Vagina (tissue), 2 donors: ENCODE measurements around the gene S100A2. TPM values are rescaled to one million over a fixed set of nuclear protein-coding genes. Genes with fewer than 3 reads are reported as not detected.

ENCODE experiments used
- DNase-seq, 2 donors: peaks; one replicate each; pipeline ENCODE4 v3.0.0-alpha.2; 2017; ENCODE audit errors: extremely low spot score in 2 of 2
- H3K27ac ChIP-seq: fragments of 200-600 bp; sonication (generic); one replicate; pipeline ENCODE4 v1.5.1; 2019
- H3K27me3 ChIP-seq: fragments of 200-600 bp; sonication (generic); one replicate; pipeline ENCODE4 v1.5.1; 2019
- H3K36me3 ChIP-seq, 2 donors: fragments of 200-600 bp; sonication (generic); one replicate each; pipeline ENCODE4 v1.5.1; 2017 to 2019
- H3K4me1 ChIP-seq: fragments of 200-600 bp; sonication (generic); one replicate; pipeline ENCODE4 v1.5.1; 2019
- H3K4me3 ChIP-seq, 2 donors: fragments of 200-600 bp; sonication (generic); 1 replicate in 1 of 2; 2 replicates in 1 of 2; pipeline ENCODE4 v1.5.1; 2016 to 2019
- H3K9me3 ChIP-seq: fragments of 200-600 bp; sonication (generic); one replicate; pipeline ENCODE4 v1.5.1; 2019
- POLR2A ChIP-seq, 2 donors: fragments of 450-650 bp; IDR thresholded peaks; one replicate each; pipeline ENCODE4 v1.6.1; 2017; ENCODE audit warnings: antibody characterized with exemption in 2 of 2, mild to moderate bottlenecking in 2 of 2, moderate library complexity in 2 of 2
- POLR2AphosphoS5 ChIP-seq, 2 donors: sonication (generic); formaldehyde crosslinking; IDR thresholded peaks; one replicate each; pipeline ENCODE4 v1.9.0; 2017; ENCODE audit warnings: antibody characterized with exemption in 2 of 2, mild to moderate bottlenecking in 2 of 2, low read depth in 1 of 2; ENCODE audit not compliant: insufficient read depth in 1 of 2
- intact Hi-C: fragments of 100-400 bp; cut with DNase I; formaldehyde crosslinking; loops from one replicate; pipeline ENCODE4 v1.15.1; 2023
- total RNA-seq: library from RNA; depleted of rRNA; stranded (reverse); fragments of >200 nt; gene quantifications from one replicate; pipeline ENCODE4 v1.2.3, GENCODE V29; 2016
- TF ChIP-seq, protein P1 (sequence below), 3 experiments: fragments of 450-650 bp in 2 of 3; fragments of 200-600 bp in 1 of 3; sonication (generic) in 1 of 3; IDR thresholded peaks; one replicate each; pipeline ENCODE4 v1.5.1; 2017 to 2019; ENCODE audit warnings: antibody characterized with exemption in 3 of 3, mild to moderate bottlenecking in 2 of 3, moderate library complexity in 2 of 3

Gene S100A2
- total RNA-seq, 1 donor from 2014 or later = 470 TPM

GRCh38 chr1:153532769-153533599, 32.7 kb downstream of the S100A2 start:
- Histone ChIP-seq H3K27ac (peak overlapping the region; percentile 100), H3K36me3 (peaks cover 0 to 4% of the 10 kb centered on the region in 2 donors), H3K4me3 (peak overlapping the region; percentile 96 to 99), H3K4me1 (peaks cover 61% of the 10 kb centered on the region), H3K9me3 (no peaks in the 10 kb centered on the region), H3K27me3 (no peaks in the 10 kb centered on the region)
- peak in 1 of 2 donors; percentile 96 for DNase-seq
- TF ChIP-seq, protein P1, sequence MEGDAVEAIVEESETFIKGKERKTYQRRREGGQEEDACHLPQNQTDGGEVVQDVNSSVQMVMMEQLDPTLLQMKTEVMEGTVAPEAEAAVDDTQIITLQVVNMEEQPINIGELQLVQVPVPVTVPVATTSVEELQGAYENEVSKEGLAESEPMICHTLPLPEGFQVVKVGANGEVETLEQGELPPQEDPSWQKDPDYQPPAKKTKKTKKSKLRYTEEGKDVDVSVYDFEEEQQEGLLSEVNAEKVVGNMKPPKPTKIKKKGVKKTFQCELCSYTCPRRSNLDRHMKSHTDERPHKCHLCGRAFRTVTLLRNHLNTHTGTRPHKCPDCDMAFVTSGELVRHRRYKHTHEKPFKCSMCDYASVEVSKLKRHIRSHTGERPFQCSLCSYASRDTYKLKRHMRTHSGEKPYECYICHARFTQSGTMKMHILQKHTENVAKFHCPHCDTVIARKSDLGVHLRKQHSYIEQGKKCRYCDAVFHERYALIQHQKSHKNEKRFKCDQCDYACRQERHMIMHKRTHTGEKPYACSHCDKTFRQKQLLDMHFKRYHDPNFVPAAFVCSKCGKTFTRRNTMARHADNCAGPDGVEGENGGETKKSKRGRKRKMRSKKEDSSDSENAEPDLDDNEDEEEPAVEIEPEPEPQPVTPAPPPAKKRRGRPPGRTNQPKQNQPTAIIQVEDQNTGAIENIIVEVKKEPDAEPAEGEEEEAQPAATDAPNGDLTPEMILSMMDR (IDR thresholded peaks at IDR 0.05) = peak; percentile 85 to 96 (median 92)
- TF ChIP-seq POLR2A (IDR thresholded peaks at IDR 0.05) = peak in 1 of 2 donors; percentile 37
- TF ChIP-seq POLR2AphosphoS5 (IDR thresholded peaks at IDR 0.05; ENCODE audit: insufficient read depth in 1 of 2, low read depth in 1 of 2) = peak; percentile 71 to 83
- intact Hi-C loops = loop anchor here (1.0 to 5.0 kb wide), 2 partner anchors 35 to 94 kb away; partner anchors contain the start of genes S100A1 and S100A13

DNA sequence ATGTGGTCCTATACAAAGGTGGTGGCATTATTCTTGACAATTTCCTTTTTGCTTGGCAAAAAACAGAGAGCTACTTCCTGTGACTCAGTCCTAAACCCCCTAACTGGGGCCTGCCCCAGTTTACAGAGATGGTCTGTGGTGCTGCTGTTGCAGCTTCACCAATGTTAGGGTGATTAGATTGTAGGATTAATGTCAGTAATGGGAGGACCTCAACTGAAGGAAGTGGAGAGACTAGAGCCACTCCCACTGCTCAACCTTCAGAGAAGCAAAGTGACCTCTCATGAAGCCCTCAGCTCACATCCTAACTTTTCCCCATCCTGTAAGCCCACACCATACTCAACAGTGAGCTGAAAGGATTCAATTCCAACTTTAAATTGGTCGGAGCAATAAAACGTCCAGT, 33.5 kb downstream of the S100A2 start:
- no peak for TF ChIP-seq POLR2AphosphoS5 (IDR thresholded peaks at IDR 0.05; ENCODE audit: insufficient read depth in 1 of 2, low read depth in 1 of 2)
- no peak for TF ChIP-seq POLR2A (IDR thresholded peaks at IDR 0.05)
- TF ChIP-seq, protein P1 (IDR thresholded peaks at IDR 0.05) = no peak
- H3K36me3 ChIP-seq = peaks cover 0 to 4% of the 10 kb centered on the region in 2 donors
- peak overlapping the region; percentile 100 for H3K27ac ChIP-seq
- DNase-seq = no peak
- intact Hi-C loops = loop anchor here (5.0 kb wide), 1 partner anchor 95 kb away; the partner anchor contains the start of genes S100A1 and S100A13
- H3K9me3 ChIP-seq = no peaks in the 10 kb centered on the region
- peaks cover 61% of the 10 kb centered on the region for H3K4me1 ChIP-seq
- no peak overlapping the region for H3K4me3 ChIP-seq
- no peaks in the 10 kb centered on the region for H3K27me3 ChIP-seq

DNA sequence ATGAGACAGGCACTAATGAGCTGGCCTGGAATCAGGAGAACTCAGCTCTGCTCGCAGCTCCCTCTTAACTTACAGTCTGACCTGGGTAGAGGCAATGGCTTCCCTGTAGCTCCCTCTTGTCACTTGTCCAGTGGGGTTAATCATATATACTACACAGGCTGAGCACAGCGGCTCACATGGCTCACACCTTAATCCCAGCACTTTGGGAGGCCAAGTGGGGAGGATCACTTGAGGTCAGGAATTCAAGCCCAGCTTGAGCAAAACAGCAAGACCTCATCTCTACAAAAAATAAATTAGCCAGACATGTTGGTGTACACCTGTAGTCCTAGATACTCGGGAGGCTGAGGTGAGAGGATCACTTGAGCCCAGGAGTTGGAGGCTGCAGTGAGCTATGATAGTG, 34.0 kb downstream of the S100A2 start:
- Histone ChIP-seq H3K27ac (peak overlapping the region; percentile 100), H3K4me3 (no peak overlapping the region), H3K27me3 (no peaks in the 10 kb centered on the region), H3K36me3 (peaks cover 0 to 4% of the 10 kb centered on the region in 2 donors), H3K4me1 (peaks cover 58% of the 10 kb centered on the region), H3K9me3 (no peaks in the 10 kb centered on the region)
- intact Hi-C loops = loop anchor here (5.0 kb wide), 1 partner anchor 96 kb away; the partner anchor contains the start of genes S100A1 and S100A13
- DNase-seq = no peak
- no peak for TF ChIP-seq POLR2A (IDR thresholded peaks at IDR 0.05)

GRCh38 chr1:153527683-153528040, 38.0 kb downstream of the S100A2 start:
- TF ChIP-seq POLR2AphosphoS5 (IDR thresholded peaks at IDR 0.05; ENCODE audit: insufficient read depth in 1 of 2, low read depth in 1 of 2) = no peak
- TF ChIP-seq, protein P1 (IDR thresholded peaks at IDR 0.05) = no peak
- no peak for TF ChIP-seq POLR2A (IDR thresholded peaks at IDR 0.05)
- Histone ChIP-seq H3K27me3 (no peaks in the 10 kb centered on the region), H3K4me3 (no peak overlapping the region), H3K27ac (peak overlapping the region; percentile 66), H3K9me3 (no peaks in the 10 kb centered on the region), H3K36me3 (no peaks in the 10 kb centered on the region), H3K4me1 (peaks cover 41% of the 10 kb centered on the region)
- no peak for DNase-seq
- intact Hi-C loops = no loop called here

DNA sequence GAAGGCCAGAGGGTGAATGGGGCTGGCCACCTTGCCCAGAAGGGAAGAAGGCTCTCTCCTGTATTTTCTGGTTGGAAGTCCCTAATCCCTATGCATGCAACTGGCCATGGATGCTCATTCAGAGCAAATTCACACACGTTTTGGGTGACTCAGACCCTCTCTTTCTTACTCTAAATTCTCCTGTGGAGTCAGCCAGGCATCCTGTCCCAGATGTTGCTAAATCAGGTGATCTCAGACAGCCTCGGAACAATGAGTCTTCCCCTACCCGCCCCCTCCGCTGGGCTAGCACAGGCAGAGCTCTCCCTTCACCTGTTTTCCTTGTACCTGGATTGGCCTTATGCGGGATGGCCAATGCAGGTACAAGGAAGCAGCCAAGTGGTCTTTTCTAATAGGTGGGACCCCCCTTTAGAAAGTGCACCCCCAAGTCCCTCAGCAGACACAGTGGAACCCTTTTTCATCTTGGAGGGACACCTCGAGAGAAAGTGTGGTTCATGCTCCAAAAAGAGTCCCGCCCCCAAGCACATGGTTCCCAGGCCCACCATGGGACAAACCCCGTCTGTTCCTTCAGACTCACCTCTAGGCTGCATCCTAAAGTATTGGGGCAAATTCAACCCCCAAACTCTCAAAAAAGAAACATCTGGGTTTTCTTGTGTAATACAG, 38.5 kb downstream of the S100A2 start:
- no peaks in the 10 kb centered on the region for H3K36me3 ChIP-seq
- H3K9me3 ChIP-seq = no peaks in the 10 kb centered on the region
- H3K4me3 ChIP-seq = no peak overlapping the region
- intact Hi-C loops = no loop called here
- TF ChIP-seq POLR2AphosphoS5 (IDR thresholded peaks at IDR 0.05; ENCODE audit: insufficient read depth in 1 of 2, low read depth in 1 of 2) = peak in 1 of 2 donors; percentile 54
- no peak for TF ChIP-seq POLR2A (IDR thresholded peaks at IDR 0.05)
- peaks cover 36% of the 10 kb centered on the region for H3K4me1 ChIP-seq
- no peak for DNase-seq
- peak overlapping the region; percentile 66 for H3K27ac ChIP-seq
- no peaks in the 10 kb centered on the region for H3K27me3 ChIP-seq
